ENCODE data around the gene TLE1. TPM values are rescaled to one million over a fixed set of nuclear protein-coding genes. Genes with fewer than 3 reads are reported as not detected.

The TLE1 gene
- total RNA-seq, 4 donors from 2014 or later: 51.5 to 77.3 (median 62.2) TPM

GRCh38 chr9:81588148-81588871 is 101.0 kb downstream of the TLE1 start:
- in situ Hi-C loops (cut with MboI; ENCODE audit: low pct_ligation_motif_present in 1 of 4, low pct_unique_long_range_greater_than_20kb in 1 of 4, low sequenced_read_pairs in 3 of 4) (no loop called here), intact Hi-C loops (cut with DNase I; ENCODE audit: low total_unique reads) (no loop called here)
- Histone ChIP-seq H3K36me3 (peaks cover 0 to 6% (median 5%) of the 10 kb centered on the region in 4 donors), H3K4me1 (peaks cover 4 to 36% (median 25%) of the 10 kb centered on the region in 4 donors), H3K27ac (peak overlapping the region; percentile 73 to 80 (median 76)), H3K27me3 (no peaks in the 10 kb centered on the region), H3K9me3 (no peaks in the 10 kb centered on the region), H3K4me3 (peak overlapping the region in 1 of 4 donors; percentile 11)
- 29 to 48% methylated on average over 6 to 15 of the region's 15 CpGs for WGBS, 2 donors (ENCODE audit: low coverage in 1 of 2)
- DNase-seq: peak; percentile 44
- no peak for TF ChIP-seq CTCF (IDR thresholded peaks at IDR 0.05)
- peak; percentile 6 for TF ChIP-seq POLR2A (IDR thresholded peaks at IDR 0.05)
- TF ChIP-seq EP300 (IDR thresholded peaks at IDR 0.05; ENCODE audit: low read depth): peak; percentile 35
- TF ChIP-seq POLR2AphosphoS5 (IDR thresholded peaks at IDR 0.05): peak; percentile 26 to 70 (median 65)

GRCh38 chr9:81586786-81587185 is 102.6 kb downstream of the TLE1 start:
- Histone ChIP-seq H3K27me3 (no peaks in the 10 kb centered on the region), H3K9me3 (no peaks in the 10 kb centered on the region), H3K27ac (peak overlapping the region; percentile 73 to 80 (median 76)), H3K4me3 (no peak overlapping the region), H3K4me1 (peaks cover 4 to 21% (median 13%) of the 10 kb centered on the region in 4 donors), H3K36me3 (peaks cover 0 to 6% (median 5%) of the 10 kb centered on the region in 4 donors)
- in situ Hi-C loops (cut with MboI; ENCODE audit: low pct_ligation_motif_present in 1 of 4, low pct_unique_long_range_greater_than_20kb in 1 of 4, low sequenced_read_pairs in 3 of 4): no loop called here
- 90 to 100% methylated on average over 1 of the region's 1 CpG for WGBS, 2 donors (ENCODE audit: low coverage in 1 of 2)
- TF ChIP-seq POLR2A (IDR thresholded peaks at IDR 0.05) (no peak), POLR2AphosphoS5 (IDR thresholded peaks at IDR 0.05) (no peak), CTCF (IDR thresholded peaks at IDR 0.05) (no peak)
- DNase-seq: no peak
- intact Hi-C loops (cut with DNase I; ENCODE audit: low total_unique reads): no loop called here

- H3K4me1 ChIP-seq: peaks cover 4 to 20% (median 13%) of the 10 kb centered on the region in 4 donors
- intact Hi-C loops (cut with DNase I; ENCODE audit: low total_unique reads) (no loop called here), in situ Hi-C loops (cut with MboI; ENCODE audit: low pct_ligation_motif_present in 1 of 4, low pct_unique_long_range_greater_than_20kb in 1 of 4, low sequenced_read_pairs in 3 of 4) (no loop called here)
- no peak for TF ChIP-seq CTCF (IDR thresholded peaks at IDR 0.05)
- peak in 2 of 3 donors; percentile 26 to 41 for TF ChIP-seq POLR2AphosphoS5 (IDR thresholded peaks at IDR 0.05)
- TF ChIP-seq EP300 (IDR thresholded peaks at IDR 0.05; ENCODE audit: low read depth): no peak
- no peak for TF ChIP-seq POLR2A (IDR thresholded peaks at IDR 0.05)
- 81 to 85% methylated on average over 4 to 11 of the region's 11 CpGs for WGBS, 2 donors (ENCODE audit: low coverage in 1 of 2)
- no peaks in the 10 kb centered on the region for H3K27me3 ChIP-seq
- H3K36me3 ChIP-seq: peaks cover 0 to 6% (median 5%) of the 10 kb centered on the region in 4 donors
- H3K27ac ChIP-seq: no peak overlapping the region
- H3K4me3 ChIP-seq: no peak overlapping the region
- H3K9me3 ChIP-seq: no peaks in the 10 kb centered on the region
- no peak for DNase-seq
Measured at GRCh38 chr9:81585191-81585763, 104.1 kb downstream of the TLE1 start.

GRCh38 chr9:81584099-81584498 is 105.2 kb downstream of the TLE1 start:
- in situ Hi-C loops (cut with MboI; ENCODE audit: low pct_ligation_motif_present in 1 of 4, low pct_unique_long_range_greater_than_20kb in 1 of 4, low sequenced_read_pairs in 3 of 4): no loop called here
- Histone ChIP-seq H3K27ac (no peak overlapping the region), H3K36me3 (peaks cover 0 to 6% (median 5%) of the 10 kb centered on the region in 4 donors), H3K4me1 (peaks cover 4 to 20% (median 12%) of the 10 kb centered on the region in 4 donors), H3K27me3 (no peaks in the 10 kb centered on the region), H3K9me3 (no peaks in the 10 kb centered on the region), H3K4me3 (no peak overlapping the region)
- 78 to 95% methylated on average over 8 of the region's 8 CpGs for WGBS, 2 donors (ENCODE audit: low coverage in 1 of 2)
- TF ChIP-seq EP300 (IDR thresholded peaks at IDR 0.05; ENCODE audit: low read depth) (no peak), POLR2AphosphoS5 (IDR thresholded peaks at IDR 0.05) (no peak), CTCF (IDR thresholded peaks at IDR 0.05) (no peak)
- DNase-seq: no peak
- intact Hi-C loops (cut with DNase I; ENCODE audit: low total_unique reads): no loop called here

All from transverse colon (tissue), 4 donors.